ENCODE results near the gene CCDC40. TPM values are rescaled to one million over a fixed set of nuclear protein-coding genes. Genes with fewer than 3 reads are reported as not detected.

Gene CCDC40
- total RNA-seq, 1 experiment from 2014 or later, result 9.9 TPM

- CTCF ChIA-PET, result interaction anchor here (0.6 to 2.9 kb wide), 17 partner anchors 9 to 813 kb away, joined by 3 to 11 read pairs (median 5); partner anchors contain the start of gene GAA
- no peak for TF ChIP-seq CTCF (IDR thresholded peaks at IDR 0.05; ENCODE audit: unreplicated experiment)
- no peak overlapping the region for H3K4me3 Mint-ChIP-seq (ENCODE audit: low read depth, unreplicated experiment)
These were observed 27.6 kb upstream of the CCDC40 start for GRCh38 chr17:80008848-80009247.

GRCh38 chr17:80009391-80010282 is 26.8 kb upstream of the CCDC40 start:
- CTCF ChIA-PET, result interaction anchor here (0.6 to 2.9 kb wide), 7 partner anchors 16 to 115 kb away, joined by 3 to 11 read pairs (median 9); partner anchors contain the start of gene GAA
- Mint-ChIP-seq H3K27ac (ENCODE audit: unreplicated experiment) (no peak overlapping the region), H3K4me3 (ENCODE audit: low read depth, unreplicated experiment) (no peak overlapping the region), H3K27me3 (ENCODE audit: unreplicated experiment) (no peaks in the 10 kb centered on the region), H3K36me3 (ENCODE audit: insufficient read depth, unreplicated experiment) (peaks cover 11% of the 10 kb centered on the region), H3K9me3 (ENCODE audit: low read depth, unreplicated experiment) (no peaks in the 10 kb centered on the region), H3K4me1 (ENCODE audit: low read depth, unreplicated experiment) (peaks cover 9% of the 10 kb centered on the region)
- no peak for TF ChIP-seq CTCF (IDR thresholded peaks at IDR 0.05; ENCODE audit: unreplicated experiment)
- intact Hi-C loops (cut with micrococcal nuclease; ENCODE audit: unreplicated experiment), result loop anchor here (5.0 kb wide), 1 partner anchor 243 kb away; no protein-coding TSS in a partner anchor
- no TSS peak for BruUV-seq (replicated peaks)
- no peak for DNase-seq

More at GRCh38 chr17:80008848-80009247, 27.6 kb upstream of the CCDC40 start:
- Mint-ChIP-seq H3K4me1 (ENCODE audit: low read depth, unreplicated experiment) (peaks cover 9% of the 10 kb centered on the region), H3K36me3 (ENCODE audit: insufficient read depth, unreplicated experiment) (peaks cover 16% of the 10 kb centered on the region), H3K9me3 (ENCODE audit: low read depth, unreplicated experiment) (no peaks in the 10 kb centered on the region), H3K27me3 (ENCODE audit: unreplicated experiment) (no peaks in the 10 kb centered on the region), H3K27ac (ENCODE audit: unreplicated experiment) (peak overlapping the region; percentile 52)
- BruUV-seq (replicated peaks), result no TSS peak
- DNase-seq, result no peak
- intact Hi-C loops (cut with micrococcal nuclease; ENCODE audit: unreplicated experiment), result loop anchor here (5.0 kb wide), 1 partner anchor 243 kb away; no protein-coding TSS in a partner anchor

GRCh38 chr17:80010283-80010858 is 26.1 kb upstream of the CCDC40 start:
- Mint-ChIP-seq H3K36me3 (ENCODE audit: insufficient read depth, unreplicated experiment) (peaks cover 11% of the 10 kb centered on the region), H3K9me3 (ENCODE audit: low read depth, unreplicated experiment) (no peaks in the 10 kb centered on the region), H3K27me3 (ENCODE audit: unreplicated experiment) (no peaks in the 10 kb centered on the region), H3K4me3 (ENCODE audit: low read depth, unreplicated experiment) (no peak overlapping the region), H3K27ac (ENCODE audit: unreplicated experiment) (no peak overlapping the region), H3K4me1 (ENCODE audit: low read depth, unreplicated experiment) (peaks cover 9% of the 10 kb centered on the region)
- intact Hi-C loops (cut with micrococcal nuclease; ENCODE audit: unreplicated experiment), result no loop called here
- TF ChIP-seq CTCF (IDR thresholded peaks at IDR 0.05; ENCODE audit: unreplicated experiment), result no peak
- CTCF ChIA-PET, result no interaction called here
- DNase-seq, result no peak
- BruUV-seq (replicated peaks), result no TSS peak

GRCh38 chr17:80011989-80012555 is 24.4 kb upstream of the CCDC40 start:
- Mint-ChIP-seq H3K9me3 (ENCODE audit: low read depth, unreplicated experiment) (no peaks in the 10 kb centered on the region), H3K36me3 (ENCODE audit: insufficient read depth, unreplicated experiment) (peaks cover 11% of the 10 kb centered on the region), H3K4me1 (ENCODE audit: low read depth, unreplicated experiment) (no peaks in the 10 kb centered on the region)

More at GRCh38 chr17:80011989-80012555, 24.4 kb upstream of the CCDC40 start:
- CTCF ChIA-PET, result no interaction called here
- BruUV-seq (replicated peaks), result no TSS peak
- TF ChIP-seq CTCF (IDR thresholded peaks at IDR 0.05; ENCODE audit: unreplicated experiment), result no peak
- intact Hi-C loops (cut with micrococcal nuclease; ENCODE audit: unreplicated experiment), result no loop called here
- DNase-seq, result no peak
- no peaks in the 10 kb centered on the region for H3K27me3 Mint-ChIP-seq (ENCODE audit: unreplicated experiment)
- H3K4me3 Mint-ChIP-seq (ENCODE audit: low read depth, unreplicated experiment), result no peak overlapping the region
- H3K27ac Mint-ChIP-seq (ENCODE audit: unreplicated experiment), result no peak overlapping the region

All from Calu3 (cell line).